ENCODE measurements around the gene ALX1.

- no peak for TF ChIP-seq CTCF (IDR thresholded peaks at IDR 0.05 in 4 of 5, conservative IDR thresholded peaks at IDR 0.05 in 1 of 5)
- TF ChIP-seq POLR2A (IDR thresholded peaks at IDR 0.05): no peak
These were observed at the start of gene ALX1 for GRCh38 chr12:85280165-85280983.
